NCI-H2171 treated with DMSO at 0.1 percent for 48 hours (cell line): ENCODE data around the gene EPHX1.
"Not testable (repeated sequence)": the region's sequence is repeated elsewhere in the genome, so short reads cannot be mapped to it uniquely, and the experiment has no call there.

ENCODE experiments used
- DNase-seq: peaks from one replicate; lab custom pipeline; 2025; lab: John Stamatoyannopoulos, UW

EPHX1 gene

GRCh38 chr1:225816643-225817538, 7.0 kb downstream of the EPHX1 start:
- no peak for DNase-seq

- DNase-seq: no peak
Observed at GRCh38 chr1:225817611-225818061, 7.7 kb downstream of the EPHX1 start.

GRCh38 chr1:225818229-225818628, 8.3 kb downstream of the EPHX1 start:
- no peak for DNase-seq

GRCh38 chr1:225819346-225820192, 9.6 kb downstream of the EPHX1 start:
- DNase-seq: no peak

GRCh38 chr1:225820522-225821120, 10.7 kb downstream of the EPHX1 start:
- no peak for DNase-seq

GRCh38 chr1:225822655-225823403, 12.9 kb downstream of the EPHX1 start:
- peak; percentile 28 for DNase-seq

GRCh38 chr1:225823811-225824261, 13.9 kb downstream of the EPHX1 start:
- no peak for DNase-seq

- DNase-seq: peak; percentile 95
Observed at GRCh38 chr1:225824533-225824941, 14.6 kb downstream of the EPHX1 start.

GRCh38 chr1:225825078-225825477, 15.2 kb downstream of the EPHX1 start:
- DNase-seq: peak; percentile 59

GRCh38 chr1:225825607-225826007, 15.7 kb downstream of the EPHX1 start:
- peak; percentile 49 for DNase-seq

GRCh38 chr1:225827076-225827475, 17.2 kb downstream of the EPHX1 start:
- no peak for DNase-seq

GRCh38 chr1:225828706-225829345, 18.9 kb downstream of the EPHX1 start:
- DNase-seq: no peak

- DNase-seq: no peak
Observed at GRCh38 chr1:225830841-225831240, 20.9 kb downstream of the EPHX1 start.

GRCh38 chr1:225834417-225835329, 24.7 kb downstream of the EPHX1 start:
- DNase-seq: peak; percentile 94

GRCh38 chr1:225835856-225836255, 25.9 kb downstream of the EPHX1 start:
- no peak for DNase-seq

- not testable (repeated sequence) for DNase-seq
Observed at GRCh38 chr1:225836296-225836695, 26.4 kb downstream of the EPHX1 start.

GRCh38 chr1:225838793-225839192, 28.9 kb downstream of the EPHX1 start:
- no peak for DNase-seq

GRCh38 chr1:225840223-225840610, 30.3 kb downstream of the EPHX1 start:
- no peak for DNase-seq

GRCh38 chr1:225840713-225841112, 30.8 kb downstream of the EPHX1 start:
- no peak for DNase-seq

- no peak for DNase-seq
Observed at GRCh38 chr1:225842074-225842473, 32.1 kb downstream of the EPHX1 start.
